Measurements from ENCODE around the gene CASQ1. TPM values are rescaled to one million over a fixed set of nuclear protein-coding genes. Genes with fewer than 3 reads are reported as not detected.

Gene CASQ1
- under 1 TPM in 1 of 6 experiments, not detected in 5; 0.25 TPM for total RNA-seq
- long read RNA-seq, result 0 reads

DNA sequence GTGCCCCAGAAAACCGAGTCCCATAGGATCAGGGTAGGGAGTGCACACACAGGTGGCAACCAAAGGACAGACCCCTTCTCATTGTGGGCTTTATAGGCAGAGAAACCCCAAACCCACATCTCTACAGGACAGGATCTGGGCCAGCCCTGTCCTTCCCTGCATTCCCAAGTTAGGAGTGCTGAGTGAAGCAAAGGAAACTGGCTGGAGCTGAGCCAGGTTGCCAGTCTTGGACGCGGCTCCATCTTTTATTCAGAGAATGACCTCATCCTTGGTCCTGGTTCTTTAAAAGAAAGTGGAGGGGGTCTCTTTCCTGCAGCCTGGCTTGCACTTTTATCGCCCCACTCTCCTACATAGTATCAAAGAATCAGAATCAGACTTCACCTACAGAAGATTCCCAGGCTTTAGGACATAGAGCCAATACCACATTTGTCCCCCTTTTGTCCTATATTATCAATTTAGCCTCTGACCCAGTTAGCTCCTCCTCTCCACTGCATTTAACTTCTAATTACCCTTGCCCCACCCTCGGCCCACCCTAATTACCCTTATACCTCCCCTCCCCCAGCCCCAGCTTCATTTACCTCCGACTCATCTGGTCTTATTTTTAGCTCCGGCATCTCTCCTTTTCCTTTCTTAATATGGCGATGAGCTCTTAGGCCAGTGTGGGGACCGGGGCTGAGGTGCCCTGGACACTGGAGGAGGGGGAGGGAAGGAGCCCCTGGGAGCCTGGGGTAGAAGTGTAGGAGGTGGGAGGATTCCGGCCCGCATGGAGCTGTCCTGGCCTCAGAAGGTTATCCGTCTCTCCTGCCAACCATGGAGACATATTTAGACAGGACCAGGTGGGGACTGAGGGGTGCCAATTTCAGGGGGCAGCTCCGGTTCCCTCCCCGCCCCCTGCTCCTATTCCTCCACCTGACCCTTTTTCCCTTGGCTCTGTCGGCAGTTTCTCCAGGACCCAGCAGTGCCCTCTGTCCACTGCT, at the start of gene CASQ1:
Gene CASQ1 (plus strand): TSS at position 927 of the 977 bp plus-strand sequence. CDS start 177 bp downstream, outside the sequence.
- intact Hi-C loops (cut with DNase I), result loop anchor here in 1 of 2 donors (5.0 to 10.0 kb wide), 3 partner anchors 65 to 175 kb away; partner anchors contain the start of gene NHLH1
- no peak for TF ChIP-seq POLR2A (IDR thresholded peaks at IDR 0.05)
- TF ChIP-seq CTCF (IDR thresholded peaks at IDR 0.05), result no peak
- WGBS (ENCODE audit: insufficient coverage, low coverage, low lambda C conversion rate, missing lambda C conversion rate), result 39% methylated on average over 8 of the region's 15 CpGs
- H3K36me3 ChIP-seq, result no peaks in the 10 kb centered on the region
- no peak for ATAC-seq
- peaks cover 0 to 5% (median 0%) of the 10 kb centered on the region in 4 donors for H3K4me1 ChIP-seq
- H3K27ac ChIP-seq, result no peak within 1 kb of the TSS
- no peak for DNase-seq
- no peak within 1 kb of the TSS for H3K4me3 ChIP-seq
- no peaks in the 10 kb centered on the region for H3K27me3 ChIP-seq
- H3K9me3 ChIP-seq, result no peaks in the 10 kb centered on the region

DNA sequence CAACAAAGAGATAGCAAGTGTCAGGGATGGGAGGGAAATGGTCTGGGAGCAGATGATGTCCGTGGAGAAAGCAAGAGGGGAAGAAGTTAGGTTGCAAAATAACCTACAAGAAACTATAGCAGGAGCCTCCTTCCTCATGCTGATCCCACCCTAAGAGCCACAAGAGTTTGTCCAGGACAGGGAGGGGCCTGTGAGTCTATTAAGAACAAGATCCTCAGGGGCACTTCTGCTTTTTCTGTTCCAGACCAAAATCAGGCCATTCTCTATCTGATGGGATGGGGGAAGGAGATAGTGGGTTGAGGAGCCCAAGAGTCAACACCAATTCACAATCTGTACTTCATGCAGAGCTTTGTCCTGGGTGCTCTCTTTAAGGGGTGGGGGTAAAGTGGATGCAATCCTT, 46.7 kb upstream of the CASQ1 start:
- Histone ChIP-seq H3K4me1 (no peaks in the 10 kb centered on the region), H3K27me3 (no peaks in the 10 kb centered on the region), H3K36me3 (no peaks in the 10 kb centered on the region), H3K4me3 (no peak overlapping the region), H3K27ac (no peak overlapping the region), H3K9me3 (no peaks in the 10 kb centered on the region)
- TF ChIP-seq CTCF (IDR thresholded peaks at IDR 0.05) (no peak), POLR2A (IDR thresholded peaks at IDR 0.05) (no peak)
- peak; percentile 23 to 69 (median 52) for ATAC-seq
- intact Hi-C loops (cut with DNase I), result no loop called here
- DNase-seq, result no peak
- WGBS (ENCODE audit: insufficient coverage, low coverage, low lambda C conversion rate, missing lambda C conversion rate), result 16% methylated on average over 1 of the region's 1 CpG

DNA sequence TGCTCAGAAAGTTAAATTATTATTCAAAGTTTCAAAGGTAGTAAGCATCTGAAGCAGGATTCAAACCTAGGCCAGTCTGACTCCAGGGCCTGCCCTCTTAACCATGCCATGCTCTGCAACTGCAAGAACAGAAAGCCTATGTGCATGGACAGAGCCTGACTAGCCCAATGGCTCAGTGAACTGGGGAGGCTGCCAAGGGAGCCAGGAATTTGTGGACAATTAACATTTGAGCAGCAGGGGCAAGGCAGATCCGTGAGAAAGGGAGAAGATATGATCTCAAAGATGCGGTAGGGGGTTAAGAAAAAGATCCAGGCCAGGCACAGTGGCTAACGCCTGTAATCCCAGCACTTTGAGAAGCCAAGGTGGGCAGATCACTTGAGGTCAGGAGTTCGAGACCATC, 45.5 kb upstream of the CASQ1 start:
- ATAC-seq (no peak), DNase-seq (no peak)
- no peak overlapping the region for H3K27ac ChIP-seq
- WGBS (ENCODE audit: insufficient coverage, low coverage, low lambda C conversion rate, missing lambda C conversion rate), result 69% methylated on average over 4 of the region's 4 CpGs
- no peaks in the 10 kb centered on the region for H3K9me3 ChIP-seq
- no peak overlapping the region for H3K4me3 ChIP-seq
- intact Hi-C loops (cut with DNase I), result no loop called here
- H3K36me3 ChIP-seq, result no peaks in the 10 kb centered on the region
- no peaks in the 10 kb centered on the region for H3K4me1 ChIP-seq
- H3K27me3 ChIP-seq, result no peaks in the 10 kb centered on the region
- TF ChIP-seq POLR2A (IDR thresholded peaks at IDR 0.05) (no peak), CTCF (IDR thresholded peaks at IDR 0.05) (no peak)

DNA sequence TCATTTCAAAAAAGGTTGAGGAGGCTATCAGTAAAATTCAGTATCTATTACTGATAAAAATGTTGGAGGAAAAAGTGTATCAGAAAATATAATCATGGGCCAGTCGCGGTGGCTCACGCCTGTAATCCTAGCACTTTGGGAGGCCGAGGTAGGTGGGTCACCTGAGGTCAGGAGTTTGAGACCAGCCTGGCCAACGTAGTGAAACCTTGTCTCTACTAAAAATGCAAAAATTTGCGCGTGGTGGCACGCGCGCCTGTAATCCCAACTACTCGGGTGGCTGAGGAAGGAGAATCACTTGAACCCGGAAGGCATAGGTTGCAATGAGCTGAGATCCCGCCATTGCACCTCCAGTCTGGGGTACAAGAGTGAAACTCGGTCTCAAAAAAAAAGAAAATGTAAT, 44.3 kb upstream of the CASQ1 start:
- no peaks in the 10 kb centered on the region for H3K36me3 ChIP-seq
- no peaks in the 10 kb centered on the region for H3K9me3 ChIP-seq
- intact Hi-C loops (cut with DNase I), result no loop called here
- DNase-seq (no peak), ATAC-seq (no peak)
- H3K27ac ChIP-seq, result no peak overlapping the region
- H3K4me1 ChIP-seq, result no peaks in the 10 kb centered on the region
- H3K27me3 ChIP-seq, result no peaks in the 10 kb centered on the region
- WGBS (ENCODE audit: insufficient coverage, low coverage, low lambda C conversion rate, missing lambda C conversion rate), result 90% methylated on average over 9 of the region's 14 CpGs
- no peak for TF ChIP-seq CTCF (IDR thresholded peaks at IDR 0.05)
- no peak overlapping the region for H3K4me3 ChIP-seq

Measured in right lobe of liver (tissue), 6 donors.